HG03097 (cell line): ENCODE data around the gene OR1I1.
"Not testable (repeated sequence)": the region's sequence is repeated elsewhere in the genome, so short reads cannot be mapped to it uniquely, and the experiment has no call there.

ENCODE experiments used
- ATAC-seq: cut with Tn5 transposase; IDR thresholded peaks from one replicate; pipeline ENCODE4 v1.9.1; 2021; ENCODE audit not compliant: unreplicated experiment, low FRiP score

The OR1I1 gene

GRCh38 chr19:15096223-15096622 is 14.2 kb downstream of the OR1I1 start:
- no peak for ATAC-seq

GRCh38 chr19:15097980-15098379 is 16.0 kb downstream of the OR1I1 start:
- ATAC-seq, result not testable (repeated sequence)

DNA sequence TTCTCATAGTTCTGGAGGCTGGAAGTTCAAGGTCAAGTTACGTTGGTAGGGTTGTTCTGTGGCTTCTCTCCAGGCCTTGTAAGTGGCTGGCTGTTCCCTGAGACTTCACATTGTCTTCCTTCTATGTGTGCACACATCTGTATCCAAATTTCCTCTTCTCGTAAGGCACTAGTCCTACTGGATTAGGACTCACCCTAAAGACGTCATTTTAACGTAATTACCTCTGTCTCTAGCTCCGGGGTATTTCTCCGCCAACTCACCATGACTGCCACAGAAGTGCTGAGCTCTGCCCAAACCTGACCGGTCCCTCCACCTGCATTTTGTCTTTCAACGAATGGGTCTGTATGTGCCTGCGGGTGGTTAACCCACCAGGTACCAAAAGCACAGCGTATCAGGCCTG is 16.4 kb downstream of the OR1I1 start:
- no peak for ATAC-seq

- ATAC-seq, result no peak
Measured at GRCh38 chr19:15099017-15099582, 17.1 kb downstream of the OR1I1 start.

DNA sequence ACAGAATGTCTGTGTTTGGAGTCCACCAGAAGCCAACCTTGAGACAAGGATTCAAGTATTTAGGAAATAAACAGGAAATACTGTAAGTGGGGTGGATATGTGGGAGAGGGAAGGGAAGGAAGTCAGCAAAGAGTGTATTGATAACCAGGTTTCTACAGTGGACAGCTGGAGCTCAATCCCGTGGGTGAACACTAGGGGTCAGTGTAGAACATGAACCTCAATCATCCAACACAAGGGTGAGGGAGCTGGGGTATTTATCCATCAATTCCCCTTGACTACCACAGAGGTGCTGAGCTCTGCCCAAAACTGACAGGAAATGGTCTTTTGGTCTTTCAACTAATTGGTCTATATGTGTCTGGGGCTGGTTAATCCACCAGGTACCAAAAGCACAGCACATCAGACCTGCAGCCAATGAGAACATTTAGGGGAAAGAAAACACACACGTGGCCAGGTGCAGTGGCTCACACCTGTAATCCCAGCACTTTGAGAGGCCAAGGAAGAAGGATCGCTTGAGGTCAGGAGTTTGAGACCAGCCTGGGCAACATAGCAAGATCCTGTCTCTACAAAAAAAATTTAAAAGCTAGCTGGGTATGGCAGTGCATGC is 19.6 kb downstream of the OR1I1 start:
- ATAC-seq, result no peak

GRCh38 chr19:15104003-15104402 is 22.0 kb downstream of the OR1I1 start:
- ATAC-seq, result no peak

DNA sequence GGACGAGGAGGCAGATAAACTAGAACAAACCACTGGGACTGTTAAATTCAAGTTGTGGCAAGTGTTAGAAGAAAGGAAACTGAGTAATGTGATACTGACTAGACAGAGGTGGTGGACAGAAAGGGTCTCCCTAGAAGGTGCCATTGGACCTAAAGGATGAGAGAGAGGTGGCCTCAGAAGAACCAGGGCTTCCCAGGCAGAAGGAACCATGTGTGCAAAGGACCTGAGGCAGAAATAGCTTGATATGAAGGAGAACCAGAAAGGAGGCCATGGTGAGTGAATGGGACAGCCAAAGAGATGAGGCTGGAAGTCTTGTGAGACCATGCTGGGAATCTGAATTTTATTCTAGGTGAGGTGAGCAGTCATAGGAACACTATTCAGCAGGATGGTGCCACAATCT is 22.4 kb downstream of the OR1I1 start:
- no peak for ATAC-seq

- ATAC-seq, result no peak
Measured at GRCh38 chr19:15105044-15105443, 23.0 kb downstream of the OR1I1 start.

DNA sequence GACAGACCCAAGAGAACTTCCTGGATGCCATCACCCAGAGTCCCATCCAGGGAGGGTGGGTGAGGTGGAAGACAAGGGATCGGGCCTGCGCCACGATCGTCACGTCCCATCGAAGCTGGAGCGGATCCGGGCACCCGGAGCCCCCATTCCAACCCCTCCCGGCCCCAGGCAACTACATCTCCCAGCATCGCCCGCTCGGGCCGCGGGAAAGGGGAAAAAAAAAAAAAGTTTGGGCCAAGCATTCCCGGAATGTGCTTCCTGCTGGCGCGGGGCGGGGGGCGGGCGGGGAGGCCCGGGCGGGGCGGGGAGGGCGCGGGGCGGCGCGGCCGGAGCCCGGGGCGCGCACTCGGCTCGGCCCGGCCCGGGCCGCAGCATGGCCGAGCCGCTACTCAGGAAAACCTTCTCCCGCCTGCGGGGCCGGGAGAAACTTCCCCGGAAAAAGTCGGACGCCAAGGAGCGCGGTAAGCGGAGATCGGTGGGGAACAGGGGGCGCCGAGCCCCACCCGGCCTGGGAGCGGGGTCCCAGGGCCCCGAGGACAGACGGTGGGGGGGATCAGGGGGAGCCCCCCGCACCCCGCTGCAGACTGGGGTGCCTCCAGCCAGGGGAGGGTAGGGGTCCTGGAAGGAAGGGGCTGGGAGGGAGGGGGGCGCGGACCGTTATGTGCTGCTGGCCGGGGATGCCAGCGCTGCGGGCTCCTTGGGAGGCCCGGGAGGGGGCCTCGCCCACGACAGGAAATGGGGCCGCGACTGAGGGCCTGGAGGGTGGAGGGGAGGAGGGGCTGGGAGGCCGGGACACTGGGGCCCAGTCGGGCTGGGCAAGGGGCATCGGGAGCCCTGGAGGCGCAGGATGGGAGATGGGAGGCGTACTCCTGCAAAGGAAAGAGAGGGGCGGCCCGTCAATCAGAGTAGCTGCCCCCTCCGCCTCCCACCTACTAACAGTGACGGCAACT is 25.3 kb downstream of the OR1I1 start, which contains the start of gene SYDE1:
TSS of gene SYDE1 (plus strand) at position 341 of the 950 bp plus-strand sequence. CDS start at position 374, 33 bp downstream.
- ATAC-seq, result no peak

DNA sequence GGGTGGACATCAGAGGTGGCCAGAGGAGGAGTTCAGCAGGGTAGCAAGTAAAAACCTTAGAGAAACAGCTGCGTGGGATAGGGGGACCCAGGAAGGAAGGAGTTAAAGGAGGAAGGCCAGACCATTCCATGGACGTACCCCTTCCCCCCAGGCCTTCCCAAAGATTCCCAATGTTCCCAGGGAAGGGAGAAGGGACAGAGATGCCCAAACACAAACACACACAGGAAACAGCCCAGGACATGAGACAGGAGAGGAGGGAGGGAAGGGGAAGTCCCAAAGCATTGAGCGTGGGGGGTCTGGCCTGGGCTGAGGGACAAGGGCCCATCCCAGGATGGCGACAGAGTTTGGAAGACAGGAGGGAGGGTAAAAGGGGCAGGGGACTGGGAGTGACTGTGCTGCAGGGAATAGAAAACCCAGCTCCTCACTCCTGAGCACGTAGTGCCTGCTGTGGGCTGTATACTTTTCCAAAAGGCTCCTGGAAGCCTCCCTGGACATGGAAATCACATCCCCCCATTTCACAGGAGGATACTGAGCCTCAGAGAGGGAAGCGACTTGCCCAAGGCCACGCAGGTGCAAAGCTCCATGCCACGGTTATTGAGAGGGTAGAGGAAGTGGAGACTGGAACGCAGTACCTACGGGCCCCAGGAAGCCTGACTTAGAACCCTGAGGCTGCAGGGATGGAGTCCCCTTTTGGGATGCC is 26.3 kb downstream of the OR1I1 start:
- no peak for ATAC-seq

DNA sequence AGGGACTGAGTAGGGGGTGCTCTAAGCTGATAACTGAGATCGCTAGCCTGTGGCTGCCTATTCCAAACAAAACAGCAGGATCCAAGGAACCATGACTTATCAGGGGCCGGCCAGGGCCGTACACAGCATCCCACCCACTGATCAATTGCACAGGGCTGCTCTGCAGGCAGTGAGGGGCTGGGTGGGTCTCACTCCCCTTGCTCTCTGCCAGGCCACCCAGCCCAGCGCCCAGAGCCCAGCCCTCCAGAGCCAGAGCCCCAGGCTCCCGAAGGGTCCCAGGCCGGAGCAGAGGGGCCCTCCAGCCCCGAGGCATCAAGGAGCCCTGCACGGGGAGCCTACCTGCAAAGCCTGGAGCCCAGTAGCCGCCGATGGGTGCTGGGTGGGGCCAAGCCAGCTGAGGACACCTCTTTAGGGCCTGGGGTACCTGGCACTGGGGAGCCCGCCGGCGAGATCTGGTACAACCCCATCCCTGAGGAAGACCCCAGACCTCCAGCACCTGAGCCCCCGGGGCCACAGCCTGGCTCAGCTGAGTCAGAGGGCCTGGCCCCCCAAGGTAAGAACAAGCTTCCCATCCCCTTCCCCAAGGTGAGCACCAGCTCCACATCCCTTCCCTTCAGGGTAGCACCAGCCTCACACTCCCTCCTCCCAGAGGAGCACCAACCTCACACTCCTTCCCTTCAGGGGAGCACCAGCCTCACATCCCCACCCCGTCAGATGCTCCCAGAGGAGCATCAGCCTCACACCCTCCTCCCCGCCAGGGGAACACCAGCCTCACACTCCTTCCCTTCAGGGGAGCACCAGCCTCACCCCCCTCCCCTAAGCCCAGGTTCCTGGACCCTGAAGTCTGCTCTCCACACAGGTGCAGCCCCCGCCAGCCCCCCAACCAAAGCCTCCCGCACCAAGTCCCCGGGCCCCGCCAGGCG is 27.1 kb downstream of the OR1I1 start:
- no peak for ATAC-seq

DNA sequence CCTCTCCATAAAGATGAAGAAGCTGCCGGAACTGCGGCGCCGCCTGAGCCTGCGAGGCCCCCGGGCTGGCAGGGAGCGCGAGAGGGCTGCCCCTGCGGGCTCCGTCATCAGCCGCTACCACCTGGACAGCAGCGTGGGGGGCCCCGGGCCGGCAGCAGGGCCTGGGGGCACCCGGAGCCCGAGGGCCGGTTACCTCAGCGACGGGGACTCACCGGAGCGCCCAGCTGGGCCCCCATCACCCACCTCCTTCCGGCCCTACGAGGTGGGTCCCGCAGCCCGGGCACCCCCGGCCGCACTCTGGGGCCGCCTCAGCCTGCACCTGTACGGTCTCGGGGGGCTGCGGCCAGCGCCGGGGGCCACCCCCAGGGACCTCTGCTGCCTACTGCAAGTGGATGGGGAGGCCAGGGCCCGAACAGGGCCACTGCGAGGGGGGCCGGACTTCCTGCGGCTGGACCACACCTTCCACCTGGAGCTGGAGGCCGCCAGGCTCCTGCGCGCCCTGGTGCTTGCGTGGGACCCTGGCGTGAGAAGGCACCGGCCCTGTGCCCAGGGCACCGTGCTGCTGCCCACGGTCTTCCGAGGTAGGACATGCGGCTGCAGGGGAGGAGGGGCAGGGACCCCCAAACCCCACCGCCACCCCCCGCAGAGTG is 27.9 kb downstream of the OR1I1 start:
- ATAC-seq, result no peak

GRCh38 chr19:15110418-15110815 is 28.4 kb downstream of the OR1I1 start:
- ATAC-seq, result no peak

- no peak for ATAC-seq
Measured at GRCh38 chr19:15111758-15112157, 29.7 kb downstream of the OR1I1 start.

DNA sequence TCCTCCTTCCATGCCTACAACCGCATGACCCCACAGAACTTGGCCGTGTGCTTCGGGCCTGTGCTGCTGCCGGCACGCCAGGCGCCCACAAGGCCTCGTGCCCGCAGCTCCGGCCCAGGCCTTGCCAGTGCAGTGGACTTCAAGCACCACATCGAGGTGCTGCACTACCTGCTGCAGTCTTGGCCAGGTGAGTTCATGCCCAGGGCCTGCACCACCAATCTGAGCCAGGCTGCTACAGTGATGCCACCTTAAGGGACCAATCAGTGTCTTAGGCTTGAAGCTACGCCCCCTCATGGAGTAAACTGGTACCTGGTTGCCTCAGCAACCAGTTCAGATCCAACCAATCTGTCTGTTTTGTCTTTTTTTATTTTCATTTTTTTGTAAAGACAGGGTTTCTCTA is 30.4 kb downstream of the OR1I1 start:
- no peak for ATAC-seq

DNA sequence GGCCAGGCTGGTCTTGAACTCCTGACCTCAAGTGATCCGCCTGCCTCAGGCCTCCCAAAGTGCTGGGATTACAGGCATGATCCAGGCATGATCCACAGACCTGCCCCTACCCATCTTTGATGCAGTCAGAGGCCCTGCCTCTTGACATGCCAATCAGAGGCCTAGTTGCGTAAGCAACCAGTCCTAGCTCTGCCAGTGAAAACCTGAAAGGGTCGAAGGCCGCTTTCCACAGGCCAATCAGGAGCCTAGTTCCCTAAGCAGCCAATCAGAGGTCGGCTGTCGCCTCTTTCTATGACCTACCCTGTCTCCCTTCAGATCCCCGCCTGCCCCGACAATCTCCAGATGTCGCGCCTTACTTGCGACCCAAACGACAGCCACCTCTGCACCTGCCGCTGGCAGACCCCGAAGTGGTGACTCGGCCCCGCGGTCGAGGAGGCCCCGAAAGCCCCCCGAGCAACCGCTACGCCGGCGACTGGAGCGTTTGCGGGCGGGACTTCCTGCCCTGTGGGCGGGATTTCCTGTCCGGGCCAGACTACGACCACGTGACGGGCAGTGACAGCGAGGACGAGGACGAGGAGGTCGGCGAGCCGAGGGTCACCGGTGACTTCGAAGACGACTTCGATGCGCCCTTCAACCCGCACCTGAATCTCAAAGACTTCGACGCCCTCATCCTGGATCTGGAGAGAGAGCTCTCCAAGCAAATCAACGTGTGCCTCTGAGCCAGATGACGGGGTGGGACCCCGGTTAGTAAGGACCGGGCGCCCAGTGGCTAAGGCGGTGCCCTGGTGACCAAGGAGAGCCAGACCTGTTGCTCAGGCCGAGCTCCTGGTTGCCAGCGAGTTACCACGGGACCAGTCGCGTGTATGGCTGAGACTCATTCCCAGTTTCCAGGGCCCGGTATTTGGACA is 31.5 kb downstream of the OR1I1 start:
- no peak for ATAC-seq

GRCh38 chr19:15114153-15114540 is 32.1 kb downstream of the OR1I1 start:
- ATAC-seq, result no peak

- no peak for ATAC-seq
Measured at GRCh38 chr19:15115080-15115479, 33.1 kb downstream of the OR1I1 start.
